Measurements from ENCODE around the gene SRRM5. TPM values are rescaled to one million over a fixed set of nuclear protein-coding genes. Genes with fewer than 3 reads are reported as not detected.
"Not testable (repeated sequence)": the region's sequence is repeated elsewhere in the genome, so short reads cannot be mapped to it uniquely, and the experiment has no call there.

Gene SRRM5
- total and polyA plus RNA-seq, 5 donors, result 0.23 to 0.34 (median 0.29) TPM; not detected in 1

DNA sequence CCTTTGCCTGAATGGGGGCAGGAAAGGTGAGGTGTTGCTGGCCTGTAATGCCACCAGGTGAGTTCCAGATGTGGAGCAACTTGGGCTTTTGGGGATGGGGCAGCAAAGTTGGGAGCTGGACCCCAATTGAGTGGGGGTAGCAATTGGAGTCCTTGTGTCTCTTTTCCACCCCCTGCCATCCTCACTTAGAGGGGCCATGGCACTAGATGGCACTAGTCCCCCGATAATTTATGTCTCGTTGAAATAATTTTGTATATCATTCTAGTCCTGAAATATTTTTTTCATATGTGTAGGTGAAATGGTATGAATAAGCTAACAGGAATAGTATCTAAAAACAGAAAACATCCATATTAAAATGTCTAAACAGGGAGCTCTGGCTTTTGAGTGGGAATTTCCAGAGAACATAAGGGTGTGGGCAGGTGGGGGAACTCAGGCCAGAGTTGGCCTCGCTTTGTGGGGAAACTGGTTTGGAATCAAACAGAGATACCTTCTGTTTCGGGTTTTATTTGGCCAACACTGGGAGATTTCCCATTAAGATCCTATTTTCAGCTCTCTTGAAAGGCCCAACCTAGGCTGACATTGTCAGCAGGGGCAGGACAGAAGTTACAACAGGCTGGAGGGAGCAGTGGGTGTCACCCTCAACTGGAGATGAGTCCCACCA lies 12.1 kb upstream of the SRRM5 start:
- Histone ChIP-seq H3K27ac (ENCODE audit: low read length) (no peak overlapping the region), H3K4me1 (ENCODE audit: control insufficient read depth, insufficient read depth, low read length) (peaks cover 6% of the 10 kb centered on the region), H3K9me3 (ENCODE audit: control insufficient read depth, low read length) (no peaks in the 10 kb centered on the region), H3K4me3 (ENCODE audit: low read length) (no peak overlapping the region), H3K27me3 (ENCODE audit: control insufficient read depth, insufficient read depth) (no peaks in the 10 kb centered on the region)
- 88% methylated on average over 4 of the region's 4 CpGs for WGBS
- intact Hi-C loops (cut with DNase I), result no loop called here
- ATAC-seq (no peak), DNase-seq (no peak)

DNA sequence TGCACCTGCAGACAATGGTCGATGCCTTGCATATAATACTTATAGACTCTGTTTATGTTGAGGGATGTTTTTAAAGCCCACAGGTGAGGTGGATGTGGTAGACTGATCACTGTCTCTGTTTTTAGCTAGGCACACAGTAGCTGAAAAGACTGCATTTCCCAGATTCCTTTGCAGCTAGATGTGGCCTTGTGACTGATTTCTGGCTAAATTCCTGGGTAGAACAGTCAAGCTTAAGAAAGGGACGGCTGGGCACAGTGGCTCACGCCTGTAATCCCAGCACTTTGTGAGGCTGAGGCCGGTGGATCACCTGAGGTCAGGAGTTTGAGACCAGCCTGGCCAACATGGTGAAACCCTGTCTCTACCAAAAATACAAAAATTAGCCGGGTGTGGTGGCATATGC lies 11.6 kb upstream of the SRRM5 start:
- intact Hi-C loops (cut with DNase I); DNase-seq; H3K27ac ChIP-seq (ENCODE audit: low read length); H3K4me1 ChIP-seq (ENCODE audit: control insufficient read depth, insufficient read depth, low read length); ATAC-seq; H3K4me3 ChIP-seq (ENCODE audit: low read length); H3K27me3 ChIP-seq (ENCODE audit: control insufficient read depth, insufficient read depth); H3K9me3 ChIP-seq (ENCODE audit: control insufficient read depth, low read length): not testable (repeated sequence)
- 68% methylated on average over 5 of the region's 5 CpGs for WGBS

DNA sequence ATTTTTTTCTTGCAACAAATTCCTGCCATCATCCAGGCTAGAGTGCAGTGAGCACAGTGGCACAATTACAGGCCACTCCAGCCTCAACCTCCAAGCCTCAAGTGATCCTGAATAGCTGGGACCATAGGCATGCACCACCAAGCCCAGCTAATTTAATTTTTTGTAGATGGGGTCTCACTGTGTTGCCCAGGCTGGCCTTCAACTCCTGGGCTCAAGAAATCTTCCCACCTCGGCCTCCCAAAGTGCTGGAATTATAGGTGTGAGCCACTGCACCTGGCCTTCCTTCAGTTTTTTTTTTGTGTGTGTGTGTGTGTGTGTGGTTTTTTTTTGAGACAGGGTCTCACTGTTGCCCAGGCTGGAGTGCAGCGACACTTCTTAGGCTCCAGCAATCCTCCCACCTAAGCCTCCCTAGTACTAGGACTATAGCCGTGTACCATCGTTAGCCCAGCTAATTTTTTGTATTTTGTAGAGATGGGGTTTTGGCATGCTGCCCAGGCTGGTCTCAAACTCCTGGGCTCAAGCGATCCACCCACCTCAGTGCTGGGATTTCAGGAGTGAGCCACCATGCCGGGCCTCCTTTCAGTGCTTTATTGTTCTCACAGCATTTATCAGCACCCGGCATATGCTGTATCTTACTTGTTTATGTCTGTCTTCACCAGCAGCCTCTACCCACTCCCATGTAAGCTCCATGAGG lies 5.9 kb upstream of the SRRM5 start:
- DNase-seq (no peak), ATAC-seq (no peak)
- WGBS, result 69% methylated on average over 7 of the region's 7 CpGs
- Histone ChIP-seq H3K9me3 (ENCODE audit: control insufficient read depth, low read length) (no peaks in the 10 kb centered on the region), H3K27ac (ENCODE audit: low read length) (no peak overlapping the region), H3K4me1 (ENCODE audit: control insufficient read depth, insufficient read depth, low read length) (no peaks in the 10 kb centered on the region), H3K4me3 (ENCODE audit: low read length) (no peak overlapping the region), H3K27me3 (ENCODE audit: control insufficient read depth, insufficient read depth) (no peaks in the 10 kb centered on the region)
- intact Hi-C loops (cut with DNase I), result no loop called here

DNA sequence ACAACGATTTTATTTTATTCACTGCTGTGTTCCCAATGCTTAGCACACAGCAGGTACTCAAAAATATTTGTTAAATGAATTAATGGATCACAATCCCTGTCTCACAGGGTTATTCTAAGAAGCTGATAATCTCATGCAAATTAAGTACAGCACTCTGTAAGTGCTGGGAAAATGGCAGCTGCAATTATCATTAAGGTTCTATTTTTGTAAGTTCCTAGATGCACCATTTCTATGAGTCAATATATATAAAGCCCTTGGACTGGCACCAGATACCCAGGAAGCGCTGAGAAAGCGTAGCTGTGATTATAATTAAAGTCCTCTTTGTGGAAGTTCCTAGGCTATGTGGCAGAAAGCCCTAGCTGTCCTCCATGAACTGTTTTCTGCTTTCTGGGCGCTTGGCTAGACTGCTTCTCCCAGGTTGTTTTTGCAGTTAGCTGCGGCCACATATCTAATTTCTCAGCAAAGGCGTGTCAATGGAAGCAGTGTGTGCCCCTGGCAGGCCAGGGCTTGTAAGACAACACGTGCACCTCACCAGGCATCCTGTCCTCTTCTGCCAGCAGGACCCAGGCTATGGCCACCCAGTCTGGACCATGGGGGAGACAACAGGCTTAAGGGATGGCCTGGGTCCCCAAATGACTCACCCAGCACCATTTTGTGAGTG lies 5.2 kb upstream of the SRRM5 start:
- H3K27ac ChIP-seq (ENCODE audit: low read length), result no peak overlapping the region
- no peaks in the 10 kb centered on the region for H3K4me1 ChIP-seq (ENCODE audit: control insufficient read depth, insufficient read depth, low read length)
- H3K27me3 ChIP-seq (ENCODE audit: control insufficient read depth, insufficient read depth), result no peaks in the 10 kb centered on the region
- no peak for DNase-seq
- no peak for ATAC-seq
- intact Hi-C loops (cut with DNase I), result no loop called here
- H3K9me3 ChIP-seq (ENCODE audit: control insufficient read depth, low read length), result no peaks in the 10 kb centered on the region
- WGBS, result 87% methylated on average over 7 of the region's 7 CpGs
- no peak overlapping the region for H3K4me3 ChIP-seq (ENCODE audit: low read length)

DNA sequence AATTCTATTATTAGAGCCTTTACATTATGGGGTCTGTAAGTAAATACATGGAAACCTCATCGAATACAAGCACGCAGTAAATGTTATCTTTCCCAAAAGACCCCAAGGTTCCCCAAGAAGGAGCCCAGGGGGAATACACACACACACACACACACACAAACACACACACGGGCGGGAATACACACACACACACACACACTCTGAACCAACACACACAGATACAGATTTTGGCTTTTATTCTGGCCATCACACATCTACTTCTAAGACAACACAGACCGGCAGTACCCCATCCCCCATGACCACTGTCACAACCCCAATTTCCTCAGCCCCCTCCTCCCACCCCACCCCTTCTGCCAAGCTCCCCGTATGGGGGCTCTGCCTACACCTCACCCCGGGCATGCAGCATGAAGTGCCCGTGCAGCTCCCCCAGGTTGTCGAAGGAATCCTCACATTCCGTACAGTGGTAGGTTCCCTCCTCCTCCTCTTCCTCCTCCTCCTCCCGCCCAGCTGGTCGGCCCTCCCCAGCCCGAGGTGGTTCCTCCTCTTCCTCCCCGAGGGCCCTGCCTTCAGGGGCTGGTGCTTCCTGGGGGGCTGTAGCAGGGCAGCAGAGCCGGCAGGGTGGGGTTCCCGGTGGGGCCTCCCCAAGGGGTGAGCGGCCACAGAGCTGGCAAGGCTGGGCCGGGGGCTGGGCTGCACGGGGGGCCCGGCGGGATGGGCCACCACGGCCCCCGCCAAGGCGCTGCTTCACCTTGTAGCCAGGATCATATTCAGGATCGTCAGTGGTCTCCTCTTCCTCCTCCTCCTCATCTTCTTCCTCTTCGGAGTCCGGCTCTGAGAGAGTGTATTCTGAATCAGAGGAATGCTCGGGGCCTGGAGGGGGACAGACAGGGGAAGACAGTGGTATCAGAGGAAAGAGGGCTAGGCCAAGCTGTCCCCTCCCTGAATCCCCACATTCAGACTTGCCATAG lies 4.4 kb upstream of the SRRM5 start:
- Histone ChIP-seq H3K4me1 (ENCODE audit: control insufficient read depth, insufficient read depth, low read length) (no peaks in the 10 kb centered on the region), H3K27me3 (ENCODE audit: control insufficient read depth, insufficient read depth) (no peaks in the 10 kb centered on the region), H3K4me3 (ENCODE audit: low read length) (no peak overlapping the region), H3K9me3 (ENCODE audit: control insufficient read depth, low read length) (no peaks in the 10 kb centered on the region), H3K27ac (ENCODE audit: low read length) (no peak overlapping the region)
- WGBS, result 69% methylated on average over 28 of the region's 28 CpGs
- ATAC-seq (peak in 1 of 2 donors; percentile 13), DNase-seq (no peak)
- intact Hi-C loops (cut with DNase I), result no loop called here

DNA sequence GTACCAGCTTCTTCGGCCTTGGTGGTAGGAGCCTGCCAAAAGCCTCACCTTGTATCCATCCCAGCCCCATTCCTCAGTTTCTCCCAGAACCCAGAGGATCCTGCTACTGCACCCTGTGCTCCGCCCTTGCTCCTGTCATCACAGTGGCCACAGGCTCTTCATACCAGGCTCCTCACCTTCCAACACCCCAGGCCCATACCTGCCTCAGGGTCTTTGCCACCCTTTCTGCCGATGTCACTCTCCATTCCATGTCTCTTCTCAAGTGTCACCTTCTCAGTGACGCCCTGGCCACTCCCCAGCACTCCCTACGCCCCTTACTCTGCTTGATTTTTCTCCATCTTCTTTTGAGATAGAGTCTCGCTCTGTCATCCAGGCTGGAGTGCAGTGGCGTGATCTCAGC lies 2.0 kb upstream of the SRRM5 start:
- Histone ChIP-seq H3K9me3 (ENCODE audit: control insufficient read depth, low read length) (no peaks in the 10 kb centered on the region), H3K4me3 (ENCODE audit: low read length) (no peak overlapping the region), H3K27ac (ENCODE audit: low read length) (no peak overlapping the region), H3K4me1 (ENCODE audit: control insufficient read depth, insufficient read depth, low read length) (no peaks in the 10 kb centered on the region), H3K27me3 (ENCODE audit: control insufficient read depth, insufficient read depth) (no peaks in the 10 kb centered on the region)
- no peak for DNase-seq
- WGBS, result 82% methylated on average over 7 of the region's 7 CpGs
- intact Hi-C loops (cut with DNase I), result no loop called here
- no peak for ATAC-seq

DNA sequence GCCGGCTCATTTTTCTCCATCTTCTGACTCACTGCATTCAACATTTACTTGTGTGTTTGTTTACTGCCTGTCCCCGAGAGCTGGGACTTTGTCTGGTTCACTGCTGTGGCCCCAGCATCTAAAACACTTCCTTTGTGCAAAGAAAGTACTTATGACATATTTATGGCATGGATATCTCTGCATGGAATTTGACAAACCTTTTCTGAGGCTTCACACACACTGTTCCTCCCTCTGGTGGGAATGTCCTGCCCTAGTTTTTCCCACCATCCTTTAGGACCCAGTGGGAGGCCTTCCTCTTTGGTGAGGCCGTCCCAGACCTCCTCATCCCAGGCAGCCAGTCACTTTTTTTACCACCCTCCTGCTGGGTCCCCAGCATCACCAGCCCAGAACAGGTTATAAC lies 1.4 kb upstream of the SRRM5 start:
- WGBS, result 65% methylated on average over 3 of the region's 3 CpGs
- DNase-seq, result no peak
- Histone ChIP-seq H3K27ac (ENCODE audit: low read length) (no peak overlapping the region), H3K4me1 (ENCODE audit: control insufficient read depth, insufficient read depth, low read length) (no peaks in the 10 kb centered on the region), H3K9me3 (ENCODE audit: control insufficient read depth, low read length) (no peaks in the 10 kb centered on the region), H3K27me3 (ENCODE audit: control insufficient read depth, insufficient read depth) (no peaks in the 10 kb centered on the region), H3K4me3 (ENCODE audit: low read length) (no peak overlapping the region)
- no peak for ATAC-seq
- intact Hi-C loops (cut with DNase I), result no loop called here

DNA sequence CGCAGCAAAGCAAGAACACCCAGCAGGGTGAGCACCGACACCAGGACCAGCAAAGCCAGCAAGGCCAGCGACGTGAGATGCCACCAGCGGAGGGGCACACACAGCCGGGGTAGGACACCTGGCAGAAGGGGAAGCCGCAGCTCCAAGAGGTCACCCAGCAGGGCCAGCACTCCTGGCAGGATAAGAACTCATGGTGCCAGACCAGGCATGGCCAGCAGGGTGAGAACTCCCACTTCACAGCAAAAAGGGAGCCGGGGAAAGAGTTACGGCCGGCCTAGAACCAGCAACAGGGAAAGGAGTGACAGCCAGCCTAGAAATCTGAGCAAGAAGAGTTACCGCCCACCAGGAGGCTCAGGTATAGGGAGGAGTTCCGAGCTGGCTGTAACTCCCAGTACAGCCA lies 486 bp downstream of the SRRM5 start:
- no peak for ATAC-seq
- intact Hi-C loops (cut with DNase I), result no loop called here

DNA sequence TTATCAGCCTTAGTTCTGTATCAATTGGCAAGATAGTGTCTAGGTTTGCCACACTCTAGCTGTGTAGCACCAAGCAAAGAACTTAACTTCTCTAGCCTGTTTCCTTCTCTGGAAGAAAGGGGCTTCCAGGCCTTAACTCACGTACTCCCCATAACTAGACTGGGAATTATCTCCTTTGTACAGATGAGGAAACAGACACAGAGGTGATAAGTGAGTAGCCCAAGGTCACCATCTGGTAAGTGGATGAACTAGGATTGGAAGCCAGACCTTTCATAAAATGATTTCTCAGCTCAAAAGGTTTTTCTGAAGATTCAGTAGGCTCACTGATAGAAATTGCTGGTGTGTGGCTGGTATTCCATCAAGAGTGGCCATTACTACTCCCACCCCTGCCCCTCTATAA lies 4.4 kb downstream of the SRRM5 start:
- Histone ChIP-seq H3K4me1 (ENCODE audit: control insufficient read depth, insufficient read depth, low read length) (no peaks in the 10 kb centered on the region), H3K4me3 (ENCODE audit: low read length) (no peak overlapping the region), H3K27ac (ENCODE audit: low read length) (no peak overlapping the region), H3K27me3 (ENCODE audit: control insufficient read depth, insufficient read depth) (no peaks in the 10 kb centered on the region), H3K9me3 (ENCODE audit: control insufficient read depth, low read length) (no peaks in the 10 kb centered on the region)
- intact Hi-C loops (cut with DNase I), result no loop called here
- WGBS, result 70% methylated on average over 1 of the region's 1 CpG
- ATAC-seq (no peak), DNase-seq (no peak)

More for the DNA sequence above, 486 bp downstream of the SRRM5 start:
- no peak overlapping the region for H3K4me3 ChIP-seq (ENCODE audit: low read length)
- WGBS, result 94% methylated on average over 12 of the region's 12 CpGs
- H3K27me3 ChIP-seq (ENCODE audit: control insufficient read depth, insufficient read depth), result no peaks in the 10 kb centered on the region
- H3K4me1 ChIP-seq (ENCODE audit: control insufficient read depth, insufficient read depth, low read length), result no peaks in the 10 kb centered on the region
- no peaks in the 10 kb centered on the region for H3K9me3 ChIP-seq (ENCODE audit: control insufficient read depth, low read length)
- H3K27ac ChIP-seq (ENCODE audit: low read length), result no peak overlapping the region
- DNase-seq, result no peak

DNA sequence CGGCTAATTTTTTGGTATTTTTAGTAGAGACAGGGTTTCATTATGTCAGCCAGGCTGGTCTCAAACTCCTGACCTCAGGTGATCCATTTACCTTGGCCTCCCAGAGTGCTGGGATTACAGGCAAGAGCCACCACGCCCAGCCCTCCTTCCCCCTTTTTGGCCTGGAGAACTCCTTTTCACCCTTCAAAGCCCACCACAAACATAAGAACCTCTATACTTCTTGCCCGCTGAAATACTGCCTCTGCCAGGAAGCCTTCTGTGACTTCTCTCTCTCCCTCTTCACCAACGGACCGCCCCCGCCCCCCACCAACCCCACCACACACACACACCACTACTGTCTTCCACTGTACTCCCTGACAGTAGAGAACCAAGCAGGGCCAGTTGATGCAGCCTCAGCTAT lies 5.1 kb downstream of the SRRM5 start:
- DNase-seq (no peak), ATAC-seq (no peak)
- Histone ChIP-seq H3K4me1 (ENCODE audit: control insufficient read depth, insufficient read depth, low read length) (no peaks in the 10 kb centered on the region), H3K27ac (ENCODE audit: low read length) (no peak overlapping the region), H3K4me3 (ENCODE audit: low read length) (no peak overlapping the region), H3K9me3 (ENCODE audit: control insufficient read depth, low read length) (no peaks in the 10 kb centered on the region), H3K27me3 (ENCODE audit: control insufficient read depth, insufficient read depth) (no peaks in the 10 kb centered on the region)
- intact Hi-C loops (cut with DNase I), result no loop called here
- WGBS, result 87% methylated on average over 6 of the region's 6 CpGs

DNA sequence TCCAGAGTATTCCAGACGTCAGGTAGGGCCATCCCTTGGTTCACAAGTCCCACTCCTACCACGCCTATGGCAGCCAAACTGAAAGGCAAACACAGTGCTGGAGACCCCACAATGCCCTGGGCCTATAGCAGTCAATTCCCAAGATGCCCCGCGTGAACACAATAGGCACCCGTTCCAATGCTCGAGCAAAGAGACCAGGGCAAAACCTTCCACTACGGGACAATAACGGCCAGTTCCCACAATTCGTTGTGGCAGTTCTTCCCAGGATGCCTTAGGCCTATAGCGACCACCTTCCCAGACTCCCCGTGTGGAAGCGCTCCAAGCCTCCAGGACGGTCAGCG lies 7.0 kb downstream of the SRRM5 start:
- Histone ChIP-seq H3K4me1 (ENCODE audit: control insufficient read depth, insufficient read depth, low read length) (no peaks in the 10 kb centered on the region), H3K9me3 (ENCODE audit: control insufficient read depth, low read length) (no peaks in the 10 kb centered on the region), H3K27me3 (ENCODE audit: control insufficient read depth, insufficient read depth) (no peaks in the 10 kb centered on the region), H3K4me3 (ENCODE audit: low read length) (peak overlapping the region; percentile 51), H3K27ac (ENCODE audit: low read length) (peak overlapping the region; percentile 69)
- ATAC-seq, result peak; percentile 3 to 39
- WGBS, result under 1% methylated on average over 14 of the region's 14 CpGs
- no peak for DNase-seq
- intact Hi-C loops (cut with DNase I), result no loop called here
